ENCODE results near the gene TBC1D22B. TPM values are rescaled to one million over a fixed set of nuclear protein-coding genes. Genes with fewer than 3 reads are reported as not detected.
"Not testable (repeated sequence)": the region's sequence is repeated elsewhere in the genome, so short reads cannot be mapped to it uniquely, and the experiment has no call there.

The TBC1D22B gene
- total RNA-seq, 1 donor from 2014 or later: 15.3 TPM

DNA sequence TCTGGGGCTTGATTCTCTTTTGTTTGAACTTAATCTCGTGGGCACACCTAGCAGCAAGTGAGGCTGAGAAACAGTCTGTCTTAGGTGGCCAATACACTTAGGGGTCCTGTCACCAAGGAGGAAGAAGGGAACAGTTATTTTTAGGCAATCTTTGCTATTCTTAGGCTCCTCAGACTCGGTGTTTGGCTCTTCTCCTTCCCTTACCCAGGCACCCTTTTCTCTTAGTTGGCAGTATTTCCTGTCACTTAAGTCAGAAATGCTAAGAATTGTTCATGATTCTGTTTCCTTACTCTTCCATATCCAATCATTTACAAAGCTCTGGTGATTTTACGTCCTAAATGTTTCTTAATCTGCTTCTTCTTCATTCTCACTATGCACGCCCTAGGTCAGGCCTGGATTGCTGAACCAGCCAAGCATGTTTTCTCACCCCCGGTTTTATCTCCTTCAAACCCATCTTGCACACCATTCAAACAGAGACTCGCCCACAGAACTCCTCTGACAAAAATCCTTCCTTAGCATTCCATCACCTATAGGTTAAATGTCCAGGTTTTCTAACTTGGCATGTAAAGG lies 45.6 kb downstream of the TBC1D22B start:
- DNase-seq (ENCODE audit: low spot score): no peak

DNA sequence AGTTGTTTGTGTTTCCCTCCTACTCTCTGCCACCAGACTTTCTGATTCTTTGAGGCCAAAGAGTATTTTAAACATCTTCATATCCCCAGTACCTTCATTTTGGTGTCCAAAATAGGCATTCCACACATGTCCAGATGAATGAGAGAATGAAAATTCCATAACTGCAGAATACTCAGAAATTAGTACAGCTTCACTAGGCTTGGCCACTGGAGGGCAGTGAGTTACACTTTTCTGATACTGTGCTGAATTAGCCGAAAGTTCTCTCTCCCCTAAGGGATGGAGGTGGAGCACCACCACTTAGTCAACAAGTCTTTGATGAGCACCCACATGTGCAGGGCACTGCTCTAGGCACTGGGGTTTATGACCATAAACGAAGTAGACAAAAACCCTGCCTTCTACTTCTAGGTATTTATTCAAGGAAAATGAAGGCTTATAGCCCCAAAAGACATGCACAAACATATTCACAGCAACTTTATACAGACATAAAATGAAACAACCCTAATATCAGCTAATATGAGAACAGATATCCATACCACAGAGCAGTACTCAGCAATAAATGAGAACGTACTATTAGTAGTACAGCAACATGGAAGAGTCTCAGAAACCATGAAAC lies 46.4 kb downstream of the TBC1D22B start:
- DNase-seq (ENCODE audit: low spot score): no peak

DNA sequence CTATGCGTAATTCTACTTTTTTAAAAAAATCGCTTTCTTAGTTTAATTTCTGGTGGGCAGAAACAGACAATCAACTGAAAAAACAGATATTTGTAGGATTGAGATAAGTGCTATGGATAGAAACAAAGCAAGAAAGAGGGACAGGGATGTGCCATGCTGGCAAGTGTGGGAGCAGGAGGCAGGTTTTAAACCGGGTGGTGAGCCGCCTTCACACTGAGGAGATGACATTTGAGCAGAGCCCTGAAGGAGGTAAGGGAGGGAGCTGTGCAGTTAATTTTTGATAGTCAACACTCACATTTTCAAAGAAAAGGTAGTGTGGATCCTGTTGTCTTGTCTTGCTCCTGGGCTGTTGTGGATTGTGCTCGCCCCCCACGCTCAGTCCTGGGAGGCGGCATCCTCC lies 47.2 kb downstream of the TBC1D22B start:
- no peak for DNase-seq (ENCODE audit: low spot score)

DNA sequence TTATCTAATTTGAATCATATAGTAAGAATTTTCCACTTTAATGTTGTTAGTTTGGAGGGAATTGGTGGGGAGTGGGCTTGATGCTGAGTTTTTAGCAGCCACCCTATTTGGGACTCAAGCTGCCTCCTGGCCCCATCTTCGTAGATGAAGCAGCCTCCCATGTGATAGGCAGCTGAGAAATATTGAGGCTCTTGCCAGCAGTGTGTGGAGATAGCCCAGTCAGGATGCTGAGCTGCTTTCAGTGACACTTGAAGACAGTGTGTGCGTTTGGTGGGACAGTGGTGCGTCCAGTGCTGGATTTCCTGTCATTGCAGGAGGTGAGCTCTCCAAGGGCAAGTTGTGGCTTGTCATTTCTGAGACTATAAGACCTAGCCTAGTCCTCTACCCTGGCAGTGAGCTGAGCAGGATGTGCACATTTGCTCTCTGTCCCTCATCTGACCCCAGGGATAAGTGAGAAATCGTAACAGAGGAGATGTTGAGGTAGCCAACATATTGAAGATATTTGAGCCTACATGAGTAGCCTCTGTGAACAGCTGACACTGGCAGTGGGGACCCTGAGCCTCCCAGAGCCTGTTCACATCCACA lies 48.4 kb downstream of the TBC1D22B start:
- DNase-seq (ENCODE audit: low spot score): no peak

DNA sequence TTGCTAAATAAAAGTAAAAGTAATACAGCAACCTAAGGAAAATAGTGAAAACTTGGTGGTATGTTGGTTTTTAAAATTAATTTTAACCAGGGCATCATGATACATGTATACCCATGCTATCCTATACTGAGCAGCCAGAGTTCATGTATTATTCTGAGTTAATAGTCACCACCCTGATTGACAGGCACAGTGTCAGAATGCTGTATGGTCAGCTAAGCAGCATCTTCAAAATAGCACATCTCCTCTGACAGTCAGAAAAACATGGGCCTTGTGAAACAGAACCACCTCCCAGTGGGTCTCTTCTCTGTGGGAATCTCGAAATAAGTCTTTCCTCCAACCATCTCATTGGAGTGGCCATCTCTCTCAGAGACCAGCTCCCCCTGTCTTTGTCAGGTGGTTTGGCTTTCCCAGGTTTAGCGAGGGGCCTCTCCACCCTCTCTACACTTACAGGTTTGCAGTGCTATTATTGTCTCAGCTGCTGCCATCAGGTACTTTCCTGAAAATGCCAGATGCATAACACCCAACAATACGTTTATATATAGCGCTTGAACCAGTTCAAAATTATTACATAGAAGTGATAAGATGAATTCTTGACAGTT lies 49.2 kb downstream of the TBC1D22B start:
- DNase-seq (ENCODE audit: low spot score): no peak

DNA sequence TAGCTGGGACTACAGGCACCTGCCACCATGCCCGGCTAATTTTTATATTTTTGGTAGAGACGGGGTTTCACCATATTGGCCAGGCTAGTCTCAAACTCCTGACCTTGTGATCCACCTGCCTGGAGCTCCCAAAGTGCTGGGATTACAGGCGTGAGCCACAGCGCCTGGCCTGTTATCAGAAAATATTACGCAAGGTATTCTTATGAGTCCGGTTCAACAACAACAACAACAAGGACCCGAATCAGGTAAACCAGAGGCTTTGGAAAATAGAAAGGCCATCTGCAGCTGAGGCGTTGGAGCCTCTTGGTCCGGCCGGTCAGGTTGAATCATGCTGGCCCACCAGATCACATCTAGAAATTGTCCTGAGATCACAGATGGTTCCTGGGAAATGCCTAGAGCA lies 49.9 kb downstream of the TBC1D22B start:
- not testable (repeated sequence) for DNase-seq (ENCODE audit: low spot score)

DNA sequence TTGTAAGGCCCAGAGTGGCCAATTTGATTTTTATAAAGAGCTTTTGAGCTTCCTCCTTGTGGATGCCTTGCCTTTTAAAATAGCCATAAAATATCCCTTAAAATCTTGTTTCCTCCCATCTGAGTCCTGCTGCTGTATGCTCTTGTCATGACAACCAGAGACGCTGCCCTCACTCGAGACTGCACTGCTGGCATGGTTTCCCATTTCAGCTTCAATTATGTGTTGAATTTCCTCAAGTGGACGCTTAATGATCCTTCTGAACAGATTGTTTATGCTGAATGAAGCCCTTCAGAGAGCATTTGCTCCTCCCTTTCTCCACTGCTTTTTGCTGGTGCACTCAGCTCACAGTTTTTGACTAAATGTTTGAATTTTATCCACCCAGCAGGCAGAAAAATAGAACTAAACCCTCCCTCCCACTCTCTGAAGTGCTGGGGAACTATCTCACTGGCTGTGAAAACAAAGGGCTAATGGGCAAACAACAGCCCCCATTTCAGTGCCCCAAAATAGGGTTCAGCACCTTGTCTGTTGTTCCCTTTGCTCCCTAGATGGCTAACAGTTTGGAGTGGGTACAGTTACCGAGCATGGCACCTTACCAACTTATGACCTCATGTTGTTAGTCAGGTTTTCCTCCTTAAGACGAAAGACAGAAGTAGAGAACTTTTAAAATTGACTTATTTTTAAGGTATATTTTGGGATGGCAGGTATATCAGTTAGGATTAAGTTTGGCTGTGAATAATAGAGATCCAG lies 50.7 kb downstream of the TBC1D22B start:
- DNase-seq (ENCODE audit: low spot score): no peak

DNA sequence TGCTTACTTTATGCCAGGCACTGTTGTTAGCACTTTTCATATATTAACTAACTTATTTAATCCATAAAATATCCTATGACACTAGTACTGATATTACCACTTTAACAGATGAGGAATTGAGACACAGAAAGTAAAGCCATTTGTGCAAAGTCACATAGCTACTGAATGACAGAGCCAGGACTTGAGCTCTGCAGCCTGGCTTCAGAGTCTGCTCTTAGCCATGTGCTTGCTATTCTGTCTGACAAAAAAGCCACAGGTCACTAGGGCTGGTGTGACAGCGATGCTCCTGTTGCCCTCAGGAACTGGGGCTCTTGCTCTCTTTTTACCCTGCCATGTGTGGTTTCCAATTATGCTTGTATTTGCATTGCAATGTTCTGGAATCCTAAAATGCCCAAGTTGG lies 51.5 kb downstream of the TBC1D22B start:
- DNase-seq (ENCODE audit: low spot score): no peak

DNA sequence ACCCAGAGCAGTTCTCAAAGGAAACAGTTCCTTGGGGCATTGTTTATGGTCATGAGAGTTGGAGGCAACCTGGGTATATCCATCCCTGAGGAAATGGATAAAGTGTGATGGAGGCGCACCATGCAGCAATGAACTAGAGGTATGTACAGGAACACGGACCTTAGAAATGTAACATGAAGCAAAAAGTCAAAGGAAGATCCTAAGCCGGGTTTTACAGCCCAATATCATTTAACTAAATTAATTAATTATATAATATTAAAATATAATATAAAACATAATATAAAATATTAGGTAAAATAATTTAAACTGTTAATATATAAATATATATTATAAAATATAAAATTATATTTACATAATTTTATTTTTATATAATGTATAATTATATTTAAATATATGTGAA lies 52.1 kb downstream of the TBC1D22B start:
- DNase-seq (ENCODE audit: low spot score): no peak

DNA sequence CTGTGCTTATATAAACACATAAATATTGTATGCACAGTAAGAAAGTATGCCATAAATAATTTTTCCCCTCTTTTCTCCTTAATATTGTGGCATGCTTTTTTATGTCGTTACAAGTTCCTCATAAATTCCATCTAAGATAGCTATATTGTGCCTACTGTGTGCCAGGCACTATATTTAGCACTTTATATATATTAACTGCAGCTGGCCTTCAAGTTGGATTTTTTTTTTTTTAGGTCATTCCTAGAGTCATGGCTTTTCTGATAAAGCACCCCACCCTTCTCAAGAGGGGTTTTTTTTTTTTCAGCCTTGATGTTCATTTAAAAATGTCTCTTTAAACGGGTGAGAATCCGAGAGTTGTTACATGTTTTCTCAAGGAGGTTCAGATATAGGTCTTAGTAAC lies 53.4 kb downstream of the TBC1D22B start:
- no peak for DNase-seq (ENCODE audit: low spot score)

DNA sequence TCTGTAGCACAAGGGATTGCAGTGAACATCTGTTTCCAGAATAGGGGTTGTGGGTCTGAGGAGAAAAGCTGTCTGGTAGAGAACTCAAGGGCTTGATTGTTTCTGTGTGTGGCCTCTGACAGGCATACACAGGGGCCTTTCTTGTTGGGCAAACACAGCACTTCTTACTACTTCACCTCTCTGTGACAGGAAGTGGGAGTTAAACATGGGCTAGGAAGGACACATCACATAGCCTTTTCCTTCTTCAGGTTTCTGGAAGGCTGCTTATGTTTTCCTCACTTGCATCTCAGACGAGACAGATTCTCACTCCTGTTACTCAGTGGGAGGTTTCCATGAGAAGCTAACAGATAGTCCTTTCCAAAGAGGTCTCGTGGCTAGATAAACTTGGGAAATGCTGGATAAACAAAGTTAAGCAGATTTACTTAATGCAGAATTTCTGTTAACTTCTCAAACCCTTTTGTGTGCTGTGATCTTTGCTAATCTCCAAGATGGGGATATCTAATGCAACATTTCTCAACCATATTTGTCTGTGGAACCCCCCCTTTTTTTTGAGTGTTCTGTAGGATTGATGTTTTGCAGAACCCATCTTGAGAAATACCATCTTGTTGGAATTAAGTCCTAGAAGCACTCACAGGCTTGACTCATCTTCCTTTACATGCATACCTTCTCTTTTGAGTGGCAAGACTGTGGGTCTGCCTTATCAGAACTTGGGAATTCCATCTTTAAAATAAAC lies 54.3 kb downstream of the TBC1D22B start:
- DNase-seq (ENCODE audit: low spot score): no peak

DNA sequence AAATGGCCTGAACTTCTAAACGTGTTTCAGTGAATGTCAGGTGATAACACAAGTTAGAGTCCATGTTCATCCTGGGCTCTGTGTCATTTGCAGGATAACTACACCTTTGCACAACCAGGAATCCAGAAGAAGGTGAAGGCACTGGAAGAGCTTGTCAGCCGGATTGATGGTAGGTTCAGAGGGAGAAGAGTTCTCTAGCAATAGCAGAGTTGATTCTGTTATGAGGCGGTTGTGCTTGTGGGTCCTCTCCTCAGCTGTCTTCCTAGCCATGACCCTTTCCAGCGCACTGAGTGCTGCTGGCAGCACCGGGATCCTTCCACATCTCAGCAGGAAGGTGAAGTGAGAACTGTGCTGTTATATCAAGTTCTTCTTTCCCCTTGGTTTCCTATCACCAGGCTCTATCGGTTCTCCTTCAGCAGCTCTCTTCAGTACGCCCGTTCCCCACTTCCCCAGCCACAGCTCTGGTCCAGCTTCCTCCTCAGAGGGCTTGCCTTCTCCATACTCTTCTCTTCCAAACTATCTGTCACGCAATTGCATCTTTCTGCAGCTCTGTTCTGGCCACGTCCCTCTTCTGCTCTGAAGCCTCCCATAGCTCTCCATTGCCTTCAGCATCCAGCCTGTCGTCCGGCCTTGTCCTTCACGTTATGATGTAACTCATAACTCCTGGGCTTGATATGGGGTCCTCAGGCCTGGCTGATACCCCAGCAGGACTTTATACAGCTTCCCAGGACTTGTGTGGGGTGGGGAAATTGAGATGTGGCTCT lies 56.3 kb downstream of the TBC1D22B start:
- DNase-seq (ENCODE audit: low spot score): no peak

DNA sequence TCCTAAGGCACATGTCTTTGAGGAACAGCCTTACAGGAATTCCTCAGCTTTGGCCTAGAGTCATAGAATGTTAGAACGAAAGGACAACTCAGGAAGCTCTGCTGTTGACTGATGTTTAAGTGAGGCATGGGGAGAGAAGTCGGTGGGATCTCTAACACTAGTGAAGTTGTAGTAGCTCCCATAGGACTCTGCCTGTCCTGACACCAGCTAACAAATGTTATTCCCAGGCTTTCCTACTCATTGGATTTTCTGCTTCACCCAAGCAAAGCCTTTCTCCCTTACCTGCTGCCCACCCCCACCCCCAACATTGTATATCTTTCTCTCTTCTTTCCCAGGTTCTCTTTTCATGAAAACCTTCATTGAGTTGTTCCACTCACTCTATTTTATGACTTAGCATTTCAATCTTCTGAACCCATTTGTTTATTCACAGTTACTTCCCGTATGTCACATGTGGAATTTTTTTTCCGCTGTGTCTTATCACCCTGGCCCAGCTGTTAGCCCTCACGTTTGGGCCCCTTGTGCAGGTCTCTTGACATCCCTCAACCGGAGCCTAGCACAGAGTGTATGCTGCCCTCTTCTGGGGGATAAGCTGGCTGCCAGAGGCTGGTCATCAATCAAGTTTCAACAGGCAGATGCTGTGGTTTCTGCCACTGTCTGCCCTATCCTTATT lies 57.0 kb downstream of the TBC1D22B start:
- no peak for DNase-seq (ENCODE audit: low spot score)

DNA sequence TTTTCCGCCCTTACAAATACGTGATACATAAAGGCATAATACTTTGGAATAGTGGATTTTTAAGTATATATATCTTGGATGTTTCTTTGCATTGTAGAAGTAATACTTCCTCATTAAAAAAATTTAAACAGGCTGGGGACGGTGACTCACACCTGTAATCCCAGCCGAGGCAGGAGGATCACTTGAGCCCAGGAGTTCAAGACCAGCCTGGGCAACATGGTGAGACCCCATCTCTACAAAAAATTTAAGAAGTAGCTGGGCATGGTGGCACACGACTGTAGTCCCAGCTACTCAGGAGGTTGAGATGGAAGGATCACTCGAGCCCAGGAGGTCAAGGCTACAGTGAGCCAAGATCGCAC lies 57.6 kb downstream of the TBC1D22B start:
- no peak for DNase-seq (ENCODE audit: low spot score)

DNA sequence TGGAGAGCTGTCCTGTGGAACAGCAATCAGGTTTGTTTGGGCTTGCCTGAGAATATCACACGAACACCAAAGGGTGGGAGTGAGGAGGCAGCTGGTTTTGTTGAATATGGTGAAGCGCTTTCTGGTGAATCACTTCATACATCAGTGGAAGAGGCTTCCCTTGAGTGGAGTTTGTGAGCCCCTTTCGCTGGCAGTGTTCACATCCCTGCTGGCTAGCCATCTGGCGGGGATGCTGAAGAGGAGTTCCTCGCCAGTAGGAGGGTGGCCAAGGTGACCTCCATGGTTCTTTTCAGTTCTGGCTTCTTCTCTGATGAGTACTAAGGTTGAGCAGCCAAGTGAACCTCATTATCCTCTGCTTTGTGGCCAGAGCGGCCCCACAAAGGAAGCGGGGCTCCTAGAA lies 58.5 kb downstream of the TBC1D22B start:
- DNase-seq (ENCODE audit: low spot score): no peak

DNA sequence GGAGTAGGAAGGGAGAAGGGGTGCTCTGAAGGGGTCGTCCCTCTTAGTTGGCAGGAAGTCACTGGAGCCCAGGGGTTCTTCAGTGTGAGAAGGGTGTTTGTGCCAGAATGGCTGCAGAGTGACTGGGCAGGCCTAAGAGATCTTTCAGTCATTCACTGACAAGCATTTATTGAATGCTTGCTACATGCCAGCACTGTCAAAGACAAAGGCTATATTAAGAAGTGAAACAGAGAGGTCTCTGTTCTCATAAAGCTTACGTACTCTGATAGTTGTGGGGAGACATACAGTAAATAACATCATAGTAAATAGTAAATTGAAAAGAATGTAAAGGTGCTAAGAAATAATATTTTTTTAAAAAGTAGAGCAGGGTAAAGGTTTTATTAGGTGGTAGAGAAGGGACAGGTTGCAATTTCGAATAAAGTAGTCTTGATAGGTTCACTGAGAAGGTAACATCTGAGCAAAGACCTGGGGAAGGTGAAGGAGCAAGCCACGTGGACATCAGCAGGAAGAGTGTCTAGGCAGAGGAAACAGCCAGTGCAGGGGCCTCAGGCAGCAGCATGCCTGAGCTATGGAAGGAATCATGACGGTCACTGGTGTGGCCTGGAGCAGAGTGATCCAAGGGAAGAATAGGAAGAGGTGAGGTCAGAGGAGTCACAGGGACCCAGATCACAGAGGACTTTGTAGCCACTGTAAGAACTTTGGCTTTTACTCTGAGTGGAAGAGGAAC lies 59.9 kb downstream of the TBC1D22B start:
- no peak for DNase-seq (ENCODE audit: low spot score)

DNA sequence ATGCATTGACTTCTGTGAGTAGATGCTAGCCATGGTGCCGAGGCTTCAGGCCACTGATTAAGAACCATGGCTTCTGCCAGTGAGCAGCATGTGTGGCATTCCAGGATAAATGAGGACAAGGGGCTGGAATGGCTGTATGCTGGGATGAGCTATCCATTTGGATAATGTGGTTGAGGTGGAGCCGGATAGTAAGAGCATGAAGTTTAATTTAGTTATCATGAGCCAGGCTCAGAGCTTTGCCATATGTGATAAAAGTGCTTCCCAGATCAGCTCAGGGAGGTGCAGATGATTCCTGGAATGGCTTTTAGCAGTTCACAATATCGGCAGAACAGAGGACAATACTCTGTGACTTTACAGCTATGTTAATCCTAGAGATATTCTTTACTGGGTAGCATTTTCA lies 61.6 kb downstream of the TBC1D22B start:
- DNase-seq (ENCODE audit: low spot score): no peak

DNA sequence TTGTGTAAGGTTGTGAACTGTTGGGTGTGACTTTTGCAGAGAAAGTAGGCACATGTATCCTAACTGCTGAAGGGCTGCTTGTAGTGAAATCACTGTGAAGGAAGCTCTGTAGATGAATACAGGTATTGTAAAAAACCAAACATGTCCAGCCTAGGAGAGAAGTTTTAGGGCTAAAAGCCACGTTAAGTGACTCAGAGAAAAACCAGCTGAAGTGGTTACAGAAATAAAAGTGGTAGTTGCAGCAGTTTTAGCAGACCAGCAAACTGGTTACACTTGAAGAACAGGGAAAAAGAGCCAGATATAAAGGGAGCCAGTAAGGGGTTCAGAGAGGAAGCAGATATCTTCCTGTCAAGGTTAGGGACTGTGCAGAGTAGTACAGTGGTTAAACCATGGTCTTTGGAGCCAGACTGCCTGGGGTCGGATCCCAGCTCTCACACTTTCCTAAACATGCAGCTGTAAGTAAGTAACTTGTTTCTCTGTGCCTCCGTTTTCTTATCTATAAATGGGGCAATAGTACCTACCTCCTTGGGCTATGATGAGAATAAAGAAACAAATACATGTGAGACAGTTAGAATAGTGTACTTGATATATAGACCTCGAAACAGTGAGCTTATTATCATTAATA lies 62.4 kb downstream of the TBC1D22B start:
- no peak for DNase-seq (ENCODE audit: low spot score)

DNA sequence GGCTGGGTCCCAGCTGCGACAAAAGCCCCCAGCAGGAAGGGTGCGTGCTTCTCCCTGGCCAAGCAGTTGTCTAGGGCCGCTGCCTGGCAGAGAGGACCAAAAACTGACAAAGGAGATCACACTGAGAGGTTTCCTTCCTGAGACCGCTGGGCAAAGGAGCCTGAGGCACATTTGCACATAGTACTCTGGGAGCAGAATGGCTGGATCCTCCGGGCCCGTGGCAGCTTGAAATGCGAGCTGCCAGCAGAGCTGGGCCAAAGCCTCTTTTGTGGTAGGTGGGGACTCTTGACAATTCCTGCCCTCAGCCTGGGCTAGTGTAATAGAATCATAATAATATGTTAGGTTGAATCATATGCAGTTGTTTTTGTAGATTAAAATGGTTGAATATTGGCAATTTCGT lies 63.1 kb downstream of the TBC1D22B start:
- no peak for DNase-seq (ENCODE audit: low spot score)

DNA sequence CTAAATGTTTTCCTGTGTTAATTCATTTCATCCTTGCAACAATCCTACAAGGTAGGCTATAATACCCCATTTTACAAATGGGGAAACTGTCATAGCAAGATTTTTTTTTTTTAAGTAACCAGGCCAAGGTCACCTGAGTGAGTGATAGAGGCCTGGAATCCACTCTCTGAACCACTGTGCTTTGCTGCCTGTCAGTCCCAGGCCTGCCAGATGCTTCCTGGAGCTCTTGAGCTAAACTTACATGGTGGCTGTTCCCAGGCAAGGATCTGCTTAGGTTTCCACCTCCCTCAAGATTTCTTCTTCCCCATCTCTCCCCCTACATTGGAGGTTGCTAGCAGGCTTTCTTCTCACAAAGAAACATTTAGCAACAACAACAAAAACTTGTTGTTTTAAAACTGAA lies 63.5 kb downstream of the TBC1D22B start:
- no peak for DNase-seq (ENCODE audit: low spot score)
